Activated naive CD4-positive, alpha-beta T cell (primary cell): ENCODE data around the gene PLA2G4F.
"Not testable (repeated sequence)": the region's sequence is repeated elsewhere in the genome, so short reads cannot be mapped to it uniquely, and the experiment has no call there.

Source experiments
- DNase-seq, 4 experiments: peaks; one replicate each; lab custom pipeline; 2025; lab: John Stamatoyannopoulos, UW

The PLA2G4F gene

DNA sequence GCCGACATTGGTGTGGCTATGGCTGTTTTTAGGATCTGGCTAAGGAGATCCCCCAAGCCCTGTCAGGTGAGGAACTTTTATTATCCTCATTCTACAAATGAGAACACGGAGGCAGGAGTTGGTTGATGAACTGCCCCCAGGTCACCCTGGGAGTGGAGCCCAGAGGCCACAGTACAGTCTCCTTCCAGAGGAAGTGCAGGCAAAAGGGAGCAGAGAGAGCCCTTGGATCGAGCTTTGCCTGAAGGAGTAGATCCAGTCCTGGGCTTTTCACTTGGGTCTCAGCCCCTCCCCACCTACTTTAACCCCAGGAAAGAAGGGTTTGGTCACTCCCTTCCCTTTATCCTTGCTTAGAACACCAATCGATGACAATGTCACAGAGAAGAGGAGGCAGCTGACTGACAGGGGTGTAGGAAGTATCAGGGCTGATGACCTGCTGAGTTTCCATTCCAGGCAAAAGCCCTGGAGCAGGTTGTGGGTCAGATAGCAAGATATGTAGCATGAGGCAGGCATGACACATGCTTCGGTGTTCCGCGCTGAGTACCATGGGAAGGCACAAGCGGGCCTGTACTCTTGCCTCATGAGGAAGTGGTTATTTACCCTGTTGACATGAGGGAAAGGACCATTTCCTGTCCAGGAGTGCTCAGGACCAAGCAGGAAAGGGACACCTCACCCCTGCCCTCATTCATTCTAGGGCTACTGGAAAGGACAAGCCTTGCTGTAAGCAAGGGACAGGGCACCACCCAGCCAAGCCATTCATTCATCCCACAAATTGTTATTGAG, 56.2 kb downstream of the PLA2G4F start:
- DNase-seq: no peak

DNA sequence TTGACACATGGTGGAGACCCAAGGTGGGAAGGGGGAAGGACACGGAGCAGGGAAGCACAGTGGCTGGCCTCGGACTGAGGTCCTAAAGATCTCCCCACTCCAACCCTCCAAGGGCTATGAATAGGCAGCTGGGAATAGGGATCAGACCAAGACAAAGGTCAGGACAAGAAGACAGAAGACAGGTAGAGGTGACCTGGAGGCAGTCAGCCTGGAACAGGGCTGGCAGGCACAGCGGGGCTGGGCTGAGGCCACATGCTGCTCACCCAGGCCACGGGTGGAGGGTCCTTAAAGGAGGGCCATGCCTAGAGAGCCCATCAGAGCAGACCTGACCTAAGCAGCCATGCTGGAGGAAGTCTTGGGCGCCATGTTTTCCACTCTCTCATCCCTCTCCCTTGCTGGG, 59.4 kb downstream of the PLA2G4F start:
- DNase-seq: no peak

DNA sequence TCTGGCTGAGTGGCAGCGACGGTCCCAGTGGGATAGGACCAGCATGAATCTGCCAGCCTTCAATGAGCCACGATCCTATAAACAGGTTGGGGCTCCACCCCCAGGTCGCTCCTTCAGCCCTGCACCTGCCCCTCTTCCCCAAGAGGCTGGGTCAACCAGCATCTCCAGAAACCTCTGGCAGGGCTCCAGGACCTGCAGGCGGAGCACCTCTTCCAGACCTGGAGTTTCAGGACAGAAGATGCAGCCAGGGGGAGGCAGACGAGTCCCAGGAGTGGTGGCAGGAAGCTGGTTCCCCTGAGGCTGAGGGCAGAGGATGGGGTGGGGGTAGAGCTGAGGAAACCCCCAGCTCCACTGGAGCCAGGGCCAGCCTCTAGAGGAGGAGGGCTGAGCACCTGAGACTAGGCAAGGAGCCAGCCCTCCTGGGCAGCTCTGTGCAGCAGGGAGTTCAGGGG, 61.9 kb downstream of the PLA2G4F start, which contains the start of gene PLA2G4D:
Gene PLA2G4D, minus strand, starts transcription at position 51 of the 452 bp plus-strand sequence. CDS start 103 bp downstream, outside the sequence.
- DNase-seq: no peak

GRCh38 chr15:42093966-42094365, 62.5 kb downstream of the PLA2G4F start:
- DNase-seq: no peak

GRCh38 chr15:42092398-42093318, 63.8 kb downstream of the PLA2G4F start:
- no peak for DNase-seq

DNA sequence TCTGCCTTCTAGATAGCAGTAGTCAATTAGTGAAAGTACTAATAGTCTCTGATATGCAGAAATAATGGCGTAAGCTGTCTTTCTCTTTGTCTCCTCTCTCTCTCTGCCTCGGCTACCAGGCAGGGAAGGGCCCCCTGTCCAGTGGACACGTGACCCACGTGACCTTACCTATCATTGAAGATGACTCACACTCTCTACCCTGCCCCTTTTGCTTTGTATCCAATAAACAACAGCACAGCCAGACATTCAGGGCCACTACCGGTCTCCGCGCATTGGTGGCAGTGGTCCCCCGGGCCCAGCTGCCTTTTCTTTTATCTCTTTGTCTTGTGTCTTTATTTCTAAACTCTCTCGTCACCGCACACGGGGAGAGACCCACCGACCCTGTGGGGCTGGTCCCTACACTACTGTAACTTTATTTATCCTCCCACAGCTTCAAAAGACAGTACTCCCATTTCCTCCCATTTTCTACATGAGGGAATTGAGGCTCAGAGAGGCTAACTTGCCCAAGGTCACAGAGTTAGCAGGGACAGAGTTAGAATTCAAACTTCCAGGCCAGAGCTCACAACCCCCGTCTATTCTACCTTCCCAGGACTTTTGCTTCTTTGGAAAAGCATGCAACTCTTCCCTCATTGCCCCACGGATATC, 64.6 kb downstream of the PLA2G4F start:
- not testable (repeated sequence) for DNase-seq

- DNase-seq: no peak
These were observed 65.7 kb downstream of the PLA2G4F start for GRCh38 chr15:42090781-42091180.

DNA sequence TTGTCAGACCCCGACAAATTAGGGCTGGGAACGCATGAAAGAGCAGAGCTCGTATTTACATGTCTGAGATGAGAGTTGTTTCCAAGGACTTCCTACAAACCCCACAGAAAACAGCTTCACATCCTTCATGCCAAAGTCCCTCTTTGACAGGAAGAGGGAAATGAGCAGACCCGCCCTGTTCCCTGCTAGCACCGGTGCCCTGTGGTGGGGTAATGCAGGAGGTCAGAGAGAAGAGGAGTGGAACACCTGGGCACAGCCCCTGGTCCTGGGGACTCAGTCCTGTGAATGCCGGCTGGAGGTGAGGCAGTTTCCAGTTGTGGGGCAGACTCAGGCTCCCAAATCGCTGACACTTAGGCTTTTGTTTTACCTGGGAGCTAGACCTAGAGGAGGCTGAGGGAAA, 66.1 kb downstream of the PLA2G4F start:
- no peak for DNase-seq

GRCh38 chr15:42089942-42090341, 66.5 kb downstream of the PLA2G4F start:
- DNase-seq: no peak
